ENCODE results near the gene LRMDA. TPM values are rescaled to one million over a fixed set of nuclear protein-coding genes. Genes with fewer than 3 reads are reported as not detected.
"Not testable (repeated sequence)": the region's sequence is repeated elsewhere in the genome, so short reads cannot be mapped to it uniquely, and the experiment has no call there.

Gene LRMDA
- polyA plus RNA-seq, 2 of the 4 experiments (the other 2 are of a cell fraction), result 4.6 to 5.2 TPM

DNA sequence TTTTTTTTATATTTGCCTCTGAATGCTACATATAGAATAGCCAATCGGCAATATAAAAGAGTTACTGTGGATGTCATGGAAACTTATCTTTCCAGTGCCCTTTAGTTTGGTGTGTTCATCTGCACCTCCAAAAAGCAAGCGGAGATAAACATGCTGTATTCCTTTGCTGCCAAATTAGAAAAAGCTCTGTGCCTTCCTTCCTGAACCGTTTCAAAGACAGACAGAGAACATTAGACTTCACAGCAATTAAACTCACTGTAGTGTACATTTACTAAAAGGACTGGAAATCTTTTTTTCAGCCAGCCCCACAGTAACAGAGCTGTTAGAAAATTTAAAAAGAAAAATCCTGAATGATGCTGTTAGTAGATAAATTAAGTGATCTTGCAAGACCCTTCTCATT is 707.5 kb downstream of the LRMDA start:
- WGBS (ENCODE audit: missing lambda C conversion rate), result 55% methylated on average over 3 of the region's 3 CpGs
- TF ChIP-seq CEBPB (IDR thresholded peaks at IDR 0.05) (no peak), GATA3 (IDR thresholded peaks at IDR 0.05; ENCODE audit: borderline replicate concordance) (no peak), CBX8 (IDR thresholded peaks at IDR 0.05) (no peak), MAX (IDR thresholded peaks at IDR 0.05) (no peak), JUN (IDR thresholded peaks at IDR 0.05) (no peak)
- no peak overlapping the region for H3K4me2 ChIP-seq
- no peak for ATAC-seq
- no peak overlapping the region for H3K27ac ChIP-seq
- H3K9me3 ChIP-seq, result no peaks in the 10 kb centered on the region
- no peak overlapping the region for H3K4me3 ChIP-seq
- no peak for DNase-seq (ENCODE audit: low read depth in 1 of 2, low spot score in 1 of 2)
- ChIA-PET POLR2A (no interaction called here), CTCF (no interaction called here)
- no peaks in the 10 kb centered on the region for H3K4me1 ChIP-seq
- no peak for FAIRE-seq

- ChIA-PET POLR2A (no interaction called here), CTCF (interaction anchor here (1.2 kb wide), 1 partner anchor 12 kb away, joined by 3 read pairs; no protein-coding TSS in a partner anchor)
- TF ChIP-seq ZSCAN20 (CRISPR knock-in tag; IDR thresholded peaks at IDR 0.05), result no peak
- no peak for TF ChIP-seq ESRRA (IDR thresholded peaks at IDR 0.05; ENCODE audit: borderline replicate concordance, low read length)
- no peak overlapping the region for H3K4me2 ChIP-seq
- no peaks in the 10 kb centered on the region for H3K9me3 ChIP-seq
- FAIRE-seq, result no peak
- no peak overlapping the region for H3K4me3 ChIP-seq
- ATAC-seq, result no peak
- H3K4me1 ChIP-seq, result no peaks in the 10 kb centered on the region
- 68% methylated on average over 5 of the region's 5 CpGs for WGBS (ENCODE audit: missing lambda C conversion rate)
- no peak overlapping the region for H3K27ac ChIP-seq
- DNase-seq (ENCODE audit: low read depth in 1 of 2, low spot score in 1 of 2), result no peak
Measured at GRCh38 chr10:76139431-76139830, 708.0 kb downstream of the LRMDA start.

- DNase-seq (ENCODE audit: low read depth in 1 of 2, low spot score in 1 of 2), result no peak
- H3K4me1 ChIP-seq, result no peaks in the 10 kb centered on the region
- no peak for ATAC-seq
- ChIA-PET CTCF (no interaction called here), POLR2A (no interaction called here)
- H3K27ac ChIP-seq, result no peak overlapping the region
- WGBS (ENCODE audit: missing lambda C conversion rate), result 51% methylated on average over 3 of the region's 3 CpGs
- TF ChIP-seq RNF2 (IDR thresholded peaks at IDR 0.05; ENCODE audit: borderline replicate concordance, low read depth) (no peak), MAFK (IDR thresholded peaks at IDR 0.05; ENCODE audit: partially characterized antibody) (peak; percentile 90)
- FAIRE-seq, result no peak
- no peak overlapping the region for H3K4me2 ChIP-seq
- no peaks in the 10 kb centered on the region for H3K9me3 ChIP-seq
- H3K4me3 ChIP-seq, result no peak overlapping the region
Measured at GRCh38 chr10:76141376-76141775, 710.0 kb downstream of the LRMDA start.

- DNase-seq (ENCODE audit: low read depth in 1 of 2, low spot score in 1 of 2); H3K4me1 ChIP-seq; H3K27ac ChIP-seq; CTCF ChIA-PET; ATAC-seq; H3K4me3 ChIP-seq; POLR2A ChIA-PET; FAIRE-seq; H3K9me3 ChIP-seq; H3K4me2 ChIP-seq: not testable (repeated sequence)
- 41% methylated on average over 4 of the region's 8 CpGs for WGBS (ENCODE audit: missing lambda C conversion rate)
Measured at GRCh38 chr10:76148217-76148616, 716.8 kb downstream of the LRMDA start.

- 23% methylated on average over 1 of the region's 1 CpG for WGBS (ENCODE audit: missing lambda C conversion rate)
- H3K9me3 ChIP-seq, result peaks cover 6% of the 10 kb centered on the region; the same call in 1 of the 3 replicates
- FAIRE-seq, result no peak
- POLR2A ChIA-PET, result no interaction called here
- no peak overlapping the region for H3K4me3 ChIP-seq
- no peak for ATAC-seq
- CTCF ChIA-PET, result interaction anchor here (1.0 kb wide), 1 partner anchor 854 kb away, joined by 3 read pairs; no protein-coding TSS in a partner anchor
- H3K4me2 ChIP-seq, result no peak overlapping the region
- H3K27ac ChIP-seq, result no peak overlapping the region
- no peaks in the 10 kb centered on the region for H3K4me1 ChIP-seq
- TF ChIP-seq POLR2AphosphoS2 (conservative IDR thresholded peaks at IDR 0.05; ENCODE audit: low read length) (no peak), JUNB (IDR thresholded peaks at IDR 0.05) (no peak), ELK1 (IDR thresholded peaks at IDR 0.05; ENCODE audit: low read depth, low read length) (no peak), ESRRA (IDR thresholded peaks at IDR 0.05; ENCODE audit: borderline replicate concordance, low read length) (no peak), RFX5 (IDR thresholded peaks at IDR 0.05) (no peak), FOSB (CRISPR knock-in tag; IDR thresholded peaks at IDR 0.05) (no peak), HES2 (IDR thresholded peaks at IDR 0.05) (no peak), ZNF302 (CRISPR knock-in tag; IDR thresholded peaks at IDR 0.05) (no peak), ZFP36 (IDR thresholded peaks at IDR 0.05; ENCODE audit: borderline replicate concordance, partially characterized antibody) (no peak), PHF8 (IDR thresholded peaks at IDR 0.05; ENCODE audit: borderline replicate concordance, low read depth) (no peak), RAD21 (conservative IDR thresholded peaks at IDR 0.05 in 1 of 2, IDR thresholded peaks at IDR 0.05 in 1 of 2) (no peak), E2F6 (IDR thresholded peaks at IDR 0.05; ENCODE audit: borderline replicate concordance, low read depth) (no peak)
- DNase-seq (ENCODE audit: low read depth in 1 of 2, low spot score in 1 of 2), result no peak
Measured at GRCh38 chr10:76149182-76149581, 717.8 kb downstream of the LRMDA start.

Data from A549 (cell line).